Measurements from ENCODE around the gene P2RY6. TPM values are rescaled to one million over a fixed set of nuclear protein-coding genes. Genes with fewer than 3 reads are reported as not detected.

Gene P2RY6
- total and polyA plus RNA-seq, 10 of the 15 experiments (the other 5 are each of a cell fraction or from before 2014, with no cell fraction given), result 0.05 to 0.90 (median 0.22) TPM; not detected in 4

GRCh38 chr11:73262851-73263495 is 9.2 kb upstream of the P2RY6 start:
- in situ Hi-C loops (cut with MboI), result no loop called here
- Histone ChIP-seq H3K9me3 (replicated peaks; ENCODE audit: control insufficient read depth, insufficient read depth, low read length) (no peaks in the 10 kb centered on the region), H3K36me3 (ENCODE audit: control insufficient read depth in 2 of 2, insufficient read depth in 2 of 2, low read length in 1 of 2) (no peaks in the 10 kb centered on the region), H2AFZ (ENCODE audit: control insufficient read depth, low read depth, low read length) (no peak overlapping the region), H4K20me1 (ENCODE audit: control insufficient read depth, insufficient read depth) (no peaks in the 10 kb centered on the region), H3K79me2 (ENCODE audit: control insufficient read depth, insufficient read depth, low read length) (no peaks in the 10 kb centered on the region), H3K9ac (ENCODE audit: control insufficient read depth, insufficient read depth, low read length) (no peak overlapping the region), H3K4me1 (ENCODE audit: control insufficient read depth, insufficient read depth, low read length) (no peaks in the 10 kb centered on the region), H3K27me3 (replicated peaks in 1 of 2; ENCODE audit: control insufficient read depth in 2 of 2, insufficient read depth in 2 of 2, low read length in 1 of 2) (peaks cover 0 to 2% of the 10 kb centered on the region in 2 experiments; a peak in 2 of 4 replicates), H3K27ac (ENCODE audit: control insufficient read depth, insufficient read depth) (no peak overlapping the region), H3K4me3 (no peak overlapping the region), H3K4me2 (ENCODE audit: control insufficient read depth, insufficient read depth) (no peak overlapping the region)
- 28% methylated on average over 5 of the region's 5 CpGs for whole genome bisulfite sequencing (ENCODE audit: insufficient coverage, insufficient replicate concordance, low lambda C conversion rate, missing lambda C conversion rate)
- ChIA-PET RAD21 (ENCODE audit: unreplicated experiment) (interaction anchor here (0.8 kb wide), 1 partner anchor 26 kb away, joined by 3 read pairs; no protein-coding TSS in a partner anchor), CTCF (interaction anchor here (0.8 to 2.4 kb wide), 5 partner anchors 9 to 78 kb away, joined by 3 to 7 read pairs (median 4); partner anchors contain the start of gene P2RY6), POLR2A (interaction anchor here (0.7 kb wide), 1 partner anchor 71 kb away, joined by 3 read pairs; no protein-coding TSS in a partner anchor), SMC1A (ENCODE audit: uncharacterized antibody, unreplicated experiment) (interaction anchor here (1.0 kb wide), 1 partner anchor 82 kb away, joined by 3 read pairs; no protein-coding TSS in a partner anchor)
- intact Hi-C loops (cut with micrococcal nuclease; ENCODE audit: unreplicated experiment), result no loop called here
- DNase-seq (ENCODE audit: low read depth, low spot score) (no peak), FAIRE-seq (no peak), ATAC-seq (no peak; the same call in 2 of the 3 replicates)
- no TSS peak for BruUV-seq (replicated peaks)
- no peak for TF ChIP-seq ATF7 (IDR thresholded peaks at IDR 0.05; ENCODE audit: low read depth)
- no peak for TF ChIP-seq NFXL1 (IDR thresholded peaks at IDR 0.05; ENCODE audit: borderline replicate concordance)
- no peak for TF ChIP-seq HDAC6 (IDR thresholded peaks at IDR 0.05; ENCODE audit: unreplicated experiment)
- TF ChIP-seq SMAD5 (IDR thresholded peaks at IDR 0.05; ENCODE audit: low read depth), result no peak
- no peak for TF ChIP-seq SREBF2 (IDR thresholded peaks at IDR 0.05; ENCODE audit: low read length)
- no peak for TF ChIP-seq RFX5 (IDR thresholded peaks at IDR 0.05; ENCODE audit: low read depth, low read length)
- TF ChIP-seq SIN3A (IDR thresholded peaks at IDR 0.05; ENCODE audit: low read depth, low read length), result no peak
- TF ChIP-seq SMAD1 (IDR thresholded peaks at IDR 0.05; ENCODE audit: low read depth, partially characterized antibody), result no peak
- TF ChIP-seq MTA2 (IDR thresholded peaks at IDR 0.05; ENCODE audit: low read depth), result no peak
- TF ChIP-seq CREM (IDR thresholded peaks at IDR 0.05; ENCODE audit: low read depth), result no peak
- no peak for TF ChIP-seq RELA (IDR thresholded peaks at IDR 0.05; ENCODE audit: borderline replicate concordance, partially characterized antibody)
- TF ChIP-seq, protein P1, sequence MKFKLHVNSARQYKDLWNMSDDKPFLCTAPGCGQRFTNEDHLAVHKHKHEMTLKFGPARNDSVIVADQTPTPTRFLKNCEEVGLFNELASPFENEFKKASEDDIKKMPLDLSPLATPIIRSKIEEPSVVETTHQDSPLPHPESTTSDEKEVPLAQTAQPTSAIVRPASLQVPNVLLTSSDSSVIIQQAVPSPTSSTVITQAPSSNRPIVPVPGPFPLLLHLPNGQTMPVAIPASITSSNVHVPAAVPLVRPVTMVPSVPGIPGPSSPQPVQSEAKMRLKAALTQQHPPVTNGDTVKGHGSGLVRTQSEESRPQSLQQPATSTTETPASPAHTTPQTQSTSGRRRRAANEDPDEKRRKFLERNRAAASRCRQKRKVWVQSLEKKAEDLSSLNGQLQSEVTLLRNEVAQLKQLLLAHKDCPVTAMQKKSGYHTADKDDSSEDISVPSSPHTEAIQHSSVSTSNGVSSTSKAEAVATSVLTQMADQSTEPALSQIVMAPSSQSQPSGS (IDR thresholded peaks at IDR 0.05; ENCODE audit: low read length), result no peak
